ENCODE measurements around the gene OR51I2.

The OR51I2 gene, protein sequence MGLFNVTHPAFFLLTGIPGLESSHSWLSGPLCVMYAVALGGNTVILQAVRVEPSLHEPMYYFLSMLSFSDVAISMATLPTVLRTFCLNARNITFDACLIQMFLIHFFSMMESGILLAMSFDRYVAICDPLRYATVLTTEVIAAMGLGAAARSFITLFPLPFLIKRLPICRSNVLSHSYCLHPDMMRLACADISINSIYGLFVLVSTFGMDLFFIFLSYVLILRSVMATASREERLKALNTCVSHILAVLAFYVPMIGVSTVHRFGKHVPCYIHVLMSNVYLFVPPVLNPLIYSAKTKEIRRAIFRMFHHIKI

DNA sequence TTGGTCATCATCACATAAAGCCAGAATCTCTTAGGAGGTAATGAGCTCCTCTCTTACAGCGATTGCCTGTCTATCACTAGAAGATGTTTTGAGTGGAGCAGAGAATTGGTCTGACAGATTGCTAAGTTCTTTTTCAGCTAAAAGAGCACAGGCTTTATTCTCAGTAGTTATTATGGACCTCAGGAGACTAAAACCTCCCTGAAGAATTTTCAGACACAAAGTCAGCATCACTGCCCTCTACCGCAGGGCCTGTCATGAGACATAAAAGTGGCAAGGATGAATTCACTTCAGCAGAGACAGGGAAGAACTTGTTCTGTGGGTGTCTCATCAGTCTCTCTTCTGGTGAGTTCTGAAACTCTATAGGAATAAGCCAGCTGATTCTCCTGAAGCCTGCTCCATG, at the start of gene OR51I2:
Gene OR51I2 (plus strand): TSS at position 301 of the 400 bp plus-strand sequence. CDS start 4,166 bp downstream, outside the sequence.
- no peak for DNase-seq (ENCODE audit: low read depth)

DNA sequence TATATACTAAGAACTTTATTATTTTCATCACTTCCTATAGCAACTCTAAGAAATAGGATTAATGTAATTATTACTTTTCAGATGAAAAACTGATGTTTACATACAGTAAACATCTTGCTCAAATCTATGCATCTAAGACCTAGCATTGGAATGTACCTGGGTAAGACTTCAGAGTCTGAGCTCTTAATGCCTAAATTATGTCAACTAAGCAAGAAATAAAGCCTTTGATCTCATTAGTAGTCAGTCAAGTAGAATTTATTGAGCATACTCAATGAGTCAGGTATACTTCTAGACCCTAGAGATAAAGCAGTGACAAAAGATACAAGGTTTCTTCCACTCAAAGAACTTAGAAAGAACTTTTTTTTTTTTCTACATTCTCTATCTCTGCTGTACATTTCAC, 44.0 kb upstream of the OR51I2 start:
- DNase-seq (ENCODE audit: low read depth): no peak

DNA sequence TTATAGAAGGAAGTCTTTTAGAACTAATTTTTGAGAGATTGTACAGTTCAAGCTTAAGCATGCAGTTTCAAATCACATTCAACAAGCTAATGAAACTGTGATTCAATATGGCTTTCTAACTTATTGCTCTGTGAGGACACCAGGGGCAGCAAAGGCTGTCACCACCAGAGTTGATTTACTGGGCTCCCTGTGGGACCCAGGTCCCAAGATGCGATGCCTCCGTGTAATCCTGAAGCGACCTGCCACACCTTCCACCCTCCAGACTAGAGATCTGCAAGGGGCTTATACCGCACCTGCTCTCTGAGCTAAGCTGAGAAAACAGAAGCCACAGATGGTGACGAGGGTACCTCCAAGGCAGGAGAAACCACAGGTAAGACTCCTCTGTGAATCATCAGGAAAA, 28.1 kb upstream of the OR51I2 start:
- no peak for DNase-seq (ENCODE audit: low read depth)

DNA sequence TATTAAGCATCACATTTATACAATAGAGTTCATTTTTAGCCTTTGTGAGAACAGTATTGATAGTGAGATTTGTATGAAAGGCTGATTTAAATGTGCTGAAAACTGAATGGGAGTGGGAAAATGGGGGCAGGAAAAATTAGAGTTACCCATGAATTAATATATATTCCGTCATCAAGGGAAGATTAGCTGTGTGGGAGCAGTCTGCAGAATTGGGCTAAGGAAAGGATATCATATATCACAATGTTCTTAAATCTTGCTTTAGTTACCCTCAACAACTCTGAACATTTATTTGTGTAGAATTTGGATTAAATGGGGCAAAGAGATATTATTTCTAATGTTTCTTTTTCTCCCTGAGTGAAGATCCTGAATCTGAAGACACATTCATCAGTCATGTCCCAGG, 27.3 kb upstream of the OR51I2 start, which contains the start of gene OR51Q1:
Gene OR51Q1 (plus strand): TSS at position 301 of the 400 bp plus-strand sequence. CDS start 90 bp downstream, at position 391.
- no peak for DNase-seq (ENCODE audit: low read depth)

DNA sequence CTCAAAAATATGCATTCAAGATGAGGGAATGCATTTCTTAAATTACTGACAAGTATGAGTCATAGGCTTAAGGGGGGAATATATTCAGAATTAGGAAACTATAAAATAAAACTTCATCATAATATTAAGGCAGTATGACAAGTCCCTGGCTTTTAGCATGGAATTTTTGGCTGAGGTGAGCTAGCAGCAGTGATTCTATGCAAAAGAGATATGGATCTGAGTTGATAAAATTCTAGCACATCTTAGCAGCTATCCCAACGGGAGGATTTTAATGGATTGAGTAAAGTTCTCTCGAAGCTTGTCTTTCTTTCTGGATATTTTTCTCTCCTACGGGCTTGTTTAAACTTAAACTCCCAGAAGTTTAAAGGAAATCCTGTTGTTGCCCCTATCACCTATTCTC, 26.0 kb upstream of the OR51I2 start:
- DNase-seq (ENCODE audit: low read depth): no peak

DNA sequence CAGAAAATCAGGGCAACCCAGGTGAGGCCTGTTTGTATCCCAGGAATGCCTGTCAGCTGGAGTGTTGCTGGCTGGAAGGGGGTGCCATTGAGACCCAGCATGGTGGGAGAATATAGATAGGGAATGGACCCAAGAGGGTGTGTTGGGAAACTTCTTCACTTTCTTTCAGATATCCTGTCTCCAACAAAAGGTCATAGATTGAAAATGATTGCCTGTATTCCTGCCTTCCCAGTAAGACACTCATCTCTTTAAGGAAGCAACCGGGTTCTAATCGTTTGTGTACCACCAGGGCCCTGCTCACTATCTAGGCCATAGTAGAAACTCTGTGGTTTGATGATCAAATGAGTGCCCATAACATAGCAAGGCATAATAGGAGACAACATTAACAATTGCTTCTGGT, 7.7 kb upstream of the OR51I2 start, which contains the start of gene OR51I1:
Gene OR51I1 (minus strand): TSS at position 101 of the 400 bp plus-strand sequence. CDS start 0 bp downstream, at position 101.
- no peak for DNase-seq (ENCODE audit: low read depth)

DNA sequence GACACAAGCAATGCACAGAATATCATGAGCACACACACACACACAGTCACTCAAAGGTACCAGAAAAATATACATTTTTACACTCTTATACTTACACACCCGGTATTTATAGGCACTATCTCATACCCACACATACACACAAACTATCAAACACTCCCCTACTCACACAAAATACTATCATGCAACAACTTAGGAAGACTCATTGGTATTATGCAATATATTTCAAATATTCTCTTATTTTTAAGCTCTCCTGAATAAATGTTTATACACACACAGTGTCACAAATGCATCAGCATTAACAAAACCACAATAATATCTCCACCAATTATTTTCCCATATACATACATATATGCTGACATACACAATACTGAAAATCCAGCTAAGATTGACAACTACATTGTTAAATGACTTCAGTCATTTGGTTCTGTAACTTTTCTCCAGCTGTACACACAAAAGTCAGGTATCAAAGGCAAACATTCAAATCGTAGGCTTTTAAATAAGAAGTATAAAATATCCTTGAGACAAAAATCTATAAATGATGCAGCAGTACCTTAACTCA, 5.2 kb upstream of the OR51I2 start:
- no peak for DNase-seq (ENCODE audit: low read depth)

DNA sequence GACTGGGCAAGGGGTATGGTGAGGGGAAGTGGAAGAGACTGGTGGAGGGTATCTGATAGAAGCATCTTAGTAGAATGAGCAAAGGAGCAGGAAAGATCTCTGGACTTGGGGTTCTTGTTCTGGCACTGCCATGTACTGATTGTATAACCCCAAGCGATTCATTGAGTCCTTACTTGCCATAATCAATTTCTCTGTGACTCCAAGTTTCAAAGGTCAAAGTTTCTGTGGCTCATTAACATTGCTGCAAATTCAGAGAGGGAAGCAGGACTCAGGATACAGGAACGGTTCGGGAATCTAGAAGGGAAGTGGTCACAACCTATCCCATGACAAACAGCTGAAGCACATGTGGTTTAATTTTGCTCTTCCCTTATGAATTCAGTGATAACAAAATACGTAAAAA, 309 bp downstream of the OR51I2 start:
- DNase-seq (ENCODE audit: low read depth): no peak

DNA sequence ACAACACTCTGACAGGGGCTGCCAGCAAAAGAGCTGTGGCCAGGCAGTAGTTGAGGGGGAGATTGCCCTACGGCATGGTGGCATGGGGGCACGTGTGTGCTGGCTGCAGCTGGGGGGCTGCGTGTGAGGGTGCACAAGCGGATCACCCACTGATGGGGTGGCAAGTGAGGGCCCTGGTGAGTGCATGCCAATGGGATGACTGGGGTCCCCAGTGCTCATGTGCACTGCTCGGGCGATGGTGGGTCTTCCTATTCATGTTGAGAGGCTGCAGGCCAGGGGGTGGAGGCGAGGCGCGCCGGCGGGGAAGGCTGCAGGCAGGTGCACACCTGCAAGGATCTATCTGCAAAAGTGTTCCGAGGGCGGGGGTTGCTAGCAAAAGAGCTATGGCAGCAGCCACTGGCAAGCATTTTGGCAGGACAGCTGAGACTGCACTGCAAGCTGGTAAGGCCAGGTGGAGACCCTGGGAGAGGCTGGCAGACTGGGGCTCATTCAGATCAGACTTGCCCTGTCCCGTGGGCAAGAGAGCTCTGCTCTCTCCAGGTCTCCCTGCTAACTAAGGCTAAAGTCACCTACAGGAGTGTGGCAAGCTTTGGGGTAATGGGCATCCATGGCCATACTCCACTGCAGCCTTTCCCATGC, 12.0 kb downstream of the OR51I2 start:
- DNase-seq (ENCODE audit: low read depth): no peak

DNA sequence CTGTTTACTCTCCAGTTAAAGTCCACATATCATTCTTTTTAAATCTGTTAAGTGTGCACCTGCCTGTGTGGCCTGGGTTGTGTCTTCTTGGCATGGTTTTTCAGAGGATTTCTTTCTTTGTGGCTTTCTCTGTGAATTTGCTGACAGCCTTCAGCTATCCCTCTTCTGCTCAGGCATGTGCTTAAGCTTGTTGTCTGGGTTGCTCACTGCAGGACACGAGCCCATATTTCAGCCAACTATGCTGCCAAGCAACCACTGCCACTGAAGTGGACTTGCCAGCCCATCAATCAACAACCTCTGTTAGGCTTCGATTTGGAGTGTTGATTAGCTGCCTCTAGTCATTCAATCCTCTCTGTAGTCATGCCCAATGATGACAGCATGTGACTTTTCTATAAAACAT, 18.4 kb downstream of the OR51I2 start:
- DNase-seq (ENCODE audit: low read depth): no peak

DNA sequence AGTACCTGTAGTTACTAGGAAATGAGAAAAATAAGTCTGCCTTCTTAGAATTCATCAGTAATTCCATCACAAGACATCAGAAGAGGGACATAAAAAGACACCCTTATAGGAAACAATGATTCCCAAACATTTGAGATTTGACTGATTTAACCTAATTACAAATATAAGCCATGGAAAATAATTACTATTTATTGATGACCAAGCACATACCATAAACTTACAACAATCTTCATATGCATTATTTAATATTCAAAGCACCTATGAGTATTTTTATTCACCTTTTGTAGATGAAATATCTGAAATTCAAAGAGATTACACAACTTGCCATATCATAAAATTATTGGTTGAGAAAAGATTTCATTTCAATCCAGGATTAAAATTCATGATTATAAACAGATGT, 24.8 kb downstream of the OR51I2 start:
- DNase-seq (ENCODE audit: low read depth): no peak

DNA sequence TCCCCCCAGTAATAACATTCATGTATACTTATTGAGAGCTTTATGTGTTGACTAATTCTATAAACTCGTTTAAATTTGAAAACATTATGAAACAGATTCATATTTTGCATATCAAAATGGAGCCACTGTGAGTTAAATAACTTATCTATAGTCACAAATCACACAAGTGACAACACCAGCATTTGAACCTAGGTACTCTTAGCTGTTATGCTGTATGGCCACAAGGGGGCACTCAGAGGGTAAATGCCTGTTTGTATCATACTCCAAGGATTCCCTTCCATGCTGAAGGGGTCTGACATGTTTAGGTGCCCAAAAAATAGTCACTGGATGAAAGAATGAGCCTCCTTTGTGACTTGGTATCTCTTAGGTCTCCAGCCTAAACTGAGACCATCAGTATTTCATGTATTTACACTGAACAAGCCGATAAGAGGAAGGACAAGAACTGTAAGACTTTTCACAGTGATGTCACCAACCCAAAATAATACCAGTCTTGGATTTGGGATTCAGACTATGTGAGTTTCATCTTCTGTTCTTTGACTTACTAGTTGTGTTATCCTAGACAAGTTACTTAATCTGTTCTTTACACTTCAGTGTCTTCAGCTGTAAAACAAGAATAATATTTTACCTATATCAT, 27.2 kb downstream of the OR51I2 start:
- DNase-seq (ENCODE audit: low read depth): peak; percentile 11

DNA sequence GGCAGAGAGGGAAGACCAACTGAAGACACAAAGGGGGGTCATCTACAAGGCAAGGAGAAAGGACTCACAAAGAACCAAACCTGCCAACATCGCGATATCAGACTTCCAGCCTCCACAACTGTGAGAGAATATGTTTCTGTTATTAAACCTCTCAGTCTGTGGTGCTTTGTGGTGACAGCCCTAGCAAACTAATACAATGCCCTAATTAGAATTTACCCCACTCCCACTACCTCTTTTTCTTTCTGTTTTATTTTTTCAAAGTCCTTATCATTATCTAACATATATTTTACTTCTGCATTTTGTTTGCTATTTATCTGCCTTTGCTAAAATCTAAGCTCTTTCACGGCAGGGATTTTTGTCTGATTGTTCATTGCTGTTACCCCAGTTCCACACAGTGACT, 36.9 kb downstream of the OR51I2 start:
- DNase-seq (ENCODE audit: low read depth): no peak

DNA sequence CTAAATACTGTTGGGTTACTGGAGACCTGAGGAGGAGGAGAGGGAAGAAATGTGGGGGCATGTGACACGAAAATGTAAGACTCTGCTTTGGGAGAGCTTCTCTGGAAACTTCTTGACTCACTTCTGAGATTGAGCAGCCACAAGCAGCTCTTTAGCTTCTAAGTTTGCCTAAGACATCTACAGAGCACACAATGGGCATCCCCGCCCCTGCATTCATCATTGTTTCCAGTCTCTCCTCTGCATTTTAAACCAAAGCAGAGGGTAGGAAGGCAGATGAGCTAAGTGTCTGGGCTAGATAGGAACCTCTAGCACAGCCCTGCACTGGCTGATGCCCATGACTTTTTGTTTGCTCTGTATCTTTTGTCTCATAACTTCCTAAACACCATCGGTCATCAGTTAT, 37.3 kb downstream of the OR51I2 start:
- DNase-seq (ENCODE audit: low read depth): no peak

DNA sequence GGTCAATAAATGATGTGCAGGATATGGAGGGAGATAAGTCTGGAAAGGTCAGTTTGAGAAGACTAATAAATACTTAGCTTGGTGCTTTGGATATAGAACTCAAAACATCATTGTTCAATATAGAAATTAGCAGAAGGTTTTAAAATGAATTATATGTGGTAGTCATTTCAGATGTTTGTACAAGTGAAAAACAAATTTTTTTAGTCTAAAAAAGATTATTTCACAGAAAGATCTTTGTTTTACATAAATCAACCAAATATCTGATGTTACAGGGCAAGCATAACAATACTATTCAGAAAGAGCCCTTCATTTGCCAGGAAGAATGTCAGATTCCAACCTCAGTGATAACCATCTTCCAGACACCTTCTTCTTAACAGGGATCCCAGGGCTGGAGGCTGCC, 39.3 kb downstream of the OR51I2 start, which contains the start of gene OR52D1:
Gene OR52D1 (plus strand): TSS at position 301 of the 400 bp plus-strand sequence. CDS start 22 bp downstream, at position 323.
- DNase-seq (ENCODE audit: low read depth): no peak

DNA sequence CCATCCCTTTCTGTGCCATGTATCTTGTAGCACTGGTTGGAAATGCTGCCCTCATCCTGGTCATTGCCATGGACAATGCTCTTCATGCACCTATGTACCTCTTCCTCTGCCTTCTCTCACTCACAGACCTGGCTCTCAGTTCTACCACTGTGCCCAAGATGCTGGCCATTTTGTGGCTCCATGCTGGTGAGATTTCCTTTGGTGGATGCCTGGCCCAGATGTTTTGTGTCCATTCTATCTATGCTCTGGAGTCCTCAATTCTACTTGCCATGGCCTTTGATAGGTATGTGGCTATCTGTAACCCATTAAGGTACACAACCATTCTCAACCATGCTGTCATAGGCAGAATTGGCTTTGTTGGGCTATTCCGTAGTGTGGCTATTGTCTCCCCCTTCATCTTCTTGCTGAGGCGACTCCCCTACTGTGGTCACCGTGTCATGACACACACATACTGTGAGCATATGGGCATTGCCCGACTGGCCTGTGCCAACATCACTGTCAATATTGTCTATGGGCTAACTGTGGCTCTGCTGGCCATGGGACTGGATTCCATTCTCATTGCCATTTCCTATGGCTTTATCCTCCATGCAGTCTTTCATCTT, 39.8 kb downstream of the OR51I2 start:
- DNase-seq (ENCODE audit: low read depth): no peak

DNA sequence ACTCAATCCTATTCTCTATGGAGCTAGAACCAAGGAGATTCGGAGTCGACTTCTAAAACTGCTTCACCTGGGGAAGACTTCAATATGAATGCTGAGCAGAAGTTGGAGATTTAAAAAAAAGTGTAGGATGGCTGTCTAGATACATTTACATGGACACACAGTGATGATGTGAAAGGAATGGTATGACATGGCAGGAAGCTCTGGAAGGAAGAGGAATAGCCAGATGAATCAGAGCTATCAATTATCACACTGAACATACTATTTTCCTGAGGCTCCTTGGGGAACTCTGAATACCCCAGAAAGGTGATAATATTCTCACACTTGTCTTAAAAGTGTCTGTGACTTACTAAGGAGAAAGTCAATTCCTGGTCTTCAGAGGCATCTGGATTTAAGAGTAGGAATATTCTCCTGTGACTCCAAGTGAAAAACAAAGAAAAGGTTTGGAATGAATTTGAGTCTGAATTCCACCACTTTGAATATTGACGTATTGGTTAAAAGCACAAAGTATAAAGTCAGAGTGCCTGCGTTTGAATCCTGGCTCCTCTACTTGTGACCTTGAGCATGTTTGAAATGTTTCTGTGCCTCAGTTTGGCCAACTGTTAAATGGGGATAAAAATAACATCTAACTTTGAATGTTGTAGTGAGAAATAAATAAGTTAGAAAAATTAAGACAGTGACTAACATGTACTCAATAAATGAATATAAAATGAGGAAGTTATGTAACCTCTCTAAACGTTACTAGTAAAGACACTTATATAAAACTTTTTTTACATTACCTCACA, 40.6 kb downstream of the OR51I2 start:
- no peak for DNase-seq (ENCODE audit: low read depth)

DNA sequence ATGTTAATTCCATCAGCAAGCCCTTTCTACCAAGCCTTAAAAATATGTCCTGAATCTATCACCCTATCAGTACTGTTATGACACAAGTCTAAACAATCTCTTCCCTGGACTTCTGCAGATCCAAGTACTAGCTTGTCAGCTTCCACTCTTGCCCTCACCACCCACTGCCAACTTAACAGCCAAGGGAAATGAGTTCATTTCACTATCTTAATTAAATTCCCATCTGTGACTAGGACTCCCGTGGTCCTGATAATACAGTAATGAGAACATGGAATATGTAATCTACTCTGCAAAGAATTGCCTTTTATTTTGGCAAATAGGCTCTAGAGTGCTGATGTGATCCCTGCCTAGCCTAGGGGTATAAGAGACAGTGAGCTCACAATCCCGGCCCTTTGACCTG, 50.5 kb downstream of the OR51I2 start:
- no peak for DNase-seq (ENCODE audit: low read depth)

DNA sequence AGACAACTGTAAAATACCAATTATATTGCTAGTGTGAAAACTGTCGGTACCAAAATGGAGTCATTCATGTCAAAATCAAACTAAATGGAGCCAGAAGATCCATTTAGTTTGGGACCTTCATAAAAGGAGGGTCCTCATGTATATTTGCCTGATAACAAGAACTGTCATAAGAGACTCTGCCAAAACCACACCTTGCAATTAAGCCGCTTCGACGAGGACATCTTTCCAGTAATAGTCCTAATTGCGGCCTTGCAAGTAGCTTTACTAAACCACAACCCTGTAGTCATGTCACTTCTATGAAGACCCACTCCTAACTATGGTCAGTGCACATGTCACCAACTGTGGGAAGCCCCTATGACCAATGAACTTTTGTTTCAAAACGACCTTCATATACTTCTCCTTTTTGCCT, 51.3 kb downstream of the OR51I2 start:
- DNase-seq (ENCODE audit: low read depth): no peak

DNA sequence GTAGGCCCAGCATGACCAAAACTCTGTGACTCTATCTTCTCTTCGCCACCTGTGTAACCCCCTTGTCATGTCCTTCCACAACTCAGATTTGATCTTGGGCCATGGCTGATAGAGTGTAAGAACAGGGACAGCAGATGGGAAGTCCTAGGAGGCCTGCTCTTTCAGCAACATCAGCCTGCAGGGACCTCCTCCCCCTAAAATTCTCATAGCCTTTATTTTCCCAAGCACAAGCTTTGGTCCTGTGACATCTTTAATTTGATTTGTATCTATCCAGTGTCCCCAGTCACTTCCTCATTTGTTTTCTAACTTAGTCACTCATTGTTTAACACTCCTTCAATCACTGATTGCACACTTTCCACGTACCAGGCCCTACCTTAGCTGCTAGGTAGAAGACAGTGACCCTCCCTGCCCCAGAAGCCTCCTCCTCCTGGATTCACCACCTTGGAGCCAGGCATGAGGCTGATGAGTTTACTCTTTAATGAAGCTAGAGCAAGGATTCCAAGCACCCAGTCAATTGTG, 55.3 kb downstream of the OR51I2 start:
- DNase-seq (ENCODE audit: low read depth): no peak

DNA sequence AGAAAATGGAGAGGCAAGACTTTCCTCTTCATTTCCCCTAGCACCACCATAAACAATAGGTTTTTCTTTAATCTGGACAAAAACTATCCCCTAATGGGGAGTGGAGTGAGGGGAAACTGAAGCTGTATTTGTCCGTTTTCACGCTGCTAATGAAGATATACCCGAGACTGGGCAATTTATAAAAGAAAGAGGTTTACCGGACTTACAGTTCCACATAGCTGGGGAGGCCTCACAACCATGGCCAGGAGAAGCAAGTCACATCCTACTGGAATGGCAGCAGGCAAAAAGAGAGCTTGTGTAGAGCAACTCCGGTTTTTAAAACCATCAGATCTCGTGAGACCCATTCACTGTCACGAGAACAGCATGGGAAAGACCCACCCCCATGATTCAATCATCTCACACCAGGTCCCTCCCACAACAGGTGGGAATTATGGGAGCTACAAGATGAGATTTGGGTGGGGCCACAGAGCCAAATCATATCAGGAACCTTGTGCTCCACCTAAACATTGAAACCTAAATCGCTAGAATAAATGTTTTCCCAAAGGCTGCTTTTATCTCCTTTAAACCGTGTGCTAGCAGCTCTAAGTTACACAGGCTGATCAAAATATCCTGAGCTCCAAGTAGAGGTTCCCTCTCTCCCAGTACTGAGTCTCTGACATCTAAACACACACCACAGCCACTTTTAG, 56.4 kb downstream of the OR51I2 start:
- no peak for DNase-seq (ENCODE audit: low read depth)
